Bone marrow (tissue), 2 donors: ENCODE measurements around the gene FSTL4.

Experiments used
- DNase-seq, 2 donors: peaks; one replicate each; lab custom pipeline; 2025; lab: John Stamatoyannopoulos, UW

FSTL4 gene

DNA sequence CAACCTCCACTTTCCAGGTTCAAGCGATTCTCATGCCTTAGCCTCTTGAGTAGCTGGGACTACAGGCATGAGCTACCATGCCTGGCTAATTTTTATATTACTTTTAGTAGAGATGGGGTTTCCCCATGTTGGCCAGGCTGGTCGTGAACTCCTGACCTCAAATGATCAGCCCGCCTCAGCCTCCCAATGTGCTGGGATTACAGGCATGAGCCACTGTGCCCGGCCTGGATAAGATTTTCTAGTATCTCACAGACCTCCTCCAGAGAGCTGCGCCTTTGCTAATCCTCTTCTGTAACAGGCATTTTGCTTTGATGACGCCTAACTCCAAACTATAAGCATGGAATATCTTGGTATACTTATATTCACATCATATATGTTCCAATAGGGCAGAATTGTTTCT lies 99.4 kb downstream of the FSTL4 start:
- no peak for DNase-seq

DNA sequence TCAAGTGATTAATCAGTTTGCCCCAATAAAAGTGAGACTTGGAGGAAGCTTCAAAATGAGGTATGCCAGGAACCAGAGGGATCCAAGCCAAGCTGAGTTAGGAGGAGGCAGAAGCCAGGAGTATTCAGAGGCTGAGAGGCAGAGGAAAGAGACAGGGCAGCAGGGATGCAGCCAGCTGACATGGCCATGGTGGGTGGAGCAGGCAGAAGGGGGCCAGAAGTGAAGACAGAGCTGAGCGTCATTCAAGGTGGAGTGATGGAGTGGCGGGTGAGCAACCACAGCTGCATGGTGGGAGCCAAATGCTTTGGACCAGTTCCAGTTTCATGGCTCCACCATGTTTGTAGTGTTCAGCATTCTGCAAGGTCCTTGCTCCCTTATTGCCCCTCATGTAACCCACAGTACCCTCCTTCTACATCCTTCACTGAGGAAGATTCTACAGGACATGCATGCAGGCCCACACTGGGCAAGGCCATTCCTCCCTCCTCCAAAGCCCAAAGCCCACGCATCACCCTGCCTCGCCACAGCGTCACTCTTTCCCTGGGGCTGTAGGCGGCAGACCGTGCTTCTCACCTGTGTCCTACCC lies 100.6 kb downstream of the FSTL4 start:
- DNase-seq: no peak

- DNase-seq: no peak
Measured at GRCh38 chr5:133510634-133511262, 101.6 kb downstream of the FSTL4 start.

GRCh38 chr5:133509742-133510079 lies 102.6 kb downstream of the FSTL4 start:
- no peak for DNase-seq

DNA sequence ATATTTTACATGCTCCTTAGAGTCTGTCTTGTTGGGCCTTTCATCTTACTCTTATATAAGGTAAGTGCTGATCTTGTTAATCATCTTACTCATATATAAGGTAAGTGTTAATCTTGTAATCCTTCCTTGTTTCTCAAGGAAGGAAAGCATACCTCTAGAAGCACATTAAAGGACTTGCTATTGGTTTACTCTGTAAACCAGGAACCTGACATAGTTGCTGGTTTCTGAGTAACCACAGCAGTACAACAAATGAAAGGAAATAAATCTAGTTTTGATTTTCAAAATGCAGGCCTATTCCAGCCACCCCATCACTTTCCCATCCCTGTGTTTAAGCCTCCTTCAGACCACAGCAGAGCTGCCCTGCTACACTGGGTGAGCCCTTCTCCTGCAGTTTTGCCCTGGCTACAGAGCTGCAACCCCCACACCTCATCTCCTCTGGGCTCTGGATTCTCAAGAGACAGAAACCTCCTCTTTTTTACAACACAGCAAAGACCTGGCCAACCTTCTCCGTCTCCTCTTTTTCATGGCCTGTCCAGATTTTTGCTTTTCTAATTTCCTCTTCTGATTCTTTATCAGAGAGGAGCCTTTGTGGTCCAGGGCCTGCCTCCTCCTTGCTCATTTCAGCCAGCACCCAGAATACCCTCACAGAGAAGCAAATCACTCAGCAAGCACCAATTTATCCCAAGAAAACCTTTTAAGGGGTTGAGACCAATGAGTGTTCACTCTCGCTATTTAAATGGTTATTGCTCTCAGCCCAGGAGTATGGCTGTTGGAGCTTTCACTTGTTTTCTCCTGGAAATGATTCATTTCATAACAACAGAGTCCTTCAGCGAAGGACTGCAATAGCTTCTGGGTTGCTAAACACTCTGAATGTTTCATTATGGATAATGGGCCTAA lies 103.2 kb downstream of the FSTL4 start:
- no peak for DNase-seq

GRCh38 chr5:133508331-133508730 lies 104.0 kb downstream of the FSTL4 start:
- DNase-seq: no peak

DNA sequence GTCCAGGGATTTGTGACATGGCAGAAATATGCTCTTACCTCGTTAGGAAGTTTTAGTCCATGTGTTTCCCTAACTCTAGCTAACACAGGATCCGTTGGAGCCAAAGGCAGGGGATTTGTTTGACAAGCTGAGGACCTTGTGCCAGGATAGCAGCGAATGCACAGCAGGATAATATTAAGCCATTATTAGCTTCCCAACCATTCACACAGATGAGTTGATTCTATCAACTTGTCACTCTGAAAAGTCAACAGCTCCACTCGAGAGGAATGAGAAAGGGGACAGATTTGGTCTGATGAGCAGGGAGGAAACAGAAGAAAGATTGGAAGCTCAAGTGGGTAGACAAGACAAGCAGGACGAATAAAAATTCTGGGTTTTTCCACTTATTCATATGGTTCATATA lies 106.2 kb downstream of the FSTL4 start:
- DNase-seq: no peak

DNA sequence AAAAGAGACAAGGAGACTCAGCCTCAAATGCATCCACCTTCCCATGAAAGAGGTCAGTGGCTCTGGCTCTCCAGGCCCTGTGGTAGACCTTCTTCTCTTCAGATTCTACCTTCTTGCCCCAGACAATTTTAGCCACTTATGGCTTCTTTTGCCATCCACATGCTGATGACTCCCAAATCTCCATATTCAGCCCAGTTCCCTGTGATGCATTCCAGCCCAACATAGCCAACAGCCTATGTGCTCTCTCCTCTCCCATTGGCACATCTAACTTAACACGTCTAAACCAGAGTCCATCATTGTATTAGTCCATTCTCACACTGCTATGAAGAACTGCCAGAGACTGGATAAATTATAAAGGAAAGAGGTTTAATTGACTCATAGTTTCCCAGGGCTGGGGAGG lies 108.8 kb downstream of the FSTL4 start:
- DNase-seq: no peak

- no peak for DNase-seq
Measured at GRCh38 chr5:133499895-133500294, 112.4 kb downstream of the FSTL4 start.

GRCh38 chr5:133497608-133498348 lies 114.6 kb downstream of the FSTL4 start:
- DNase-seq: no peak

DNA sequence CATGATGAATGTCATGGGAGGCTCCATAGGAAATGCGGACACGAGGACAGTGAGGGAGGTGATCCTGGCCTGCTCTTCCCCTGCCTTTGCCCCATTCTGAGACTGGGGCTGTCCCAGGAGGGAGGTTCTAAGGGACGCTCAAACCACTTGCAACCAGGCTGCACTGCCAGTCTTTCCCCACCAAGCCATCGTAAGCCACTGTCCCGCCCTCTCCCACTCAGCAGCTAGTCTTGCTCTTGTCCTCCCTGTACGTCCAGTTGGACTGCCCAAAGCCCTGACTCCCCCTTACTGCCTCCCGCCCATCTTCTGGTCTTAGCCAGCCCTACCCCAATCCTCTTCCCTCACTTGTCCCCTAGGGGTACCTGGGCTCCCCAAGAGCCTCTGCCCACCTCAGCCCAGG lies 115.7 kb downstream of the FSTL4 start:
- no peak for DNase-seq

DNA sequence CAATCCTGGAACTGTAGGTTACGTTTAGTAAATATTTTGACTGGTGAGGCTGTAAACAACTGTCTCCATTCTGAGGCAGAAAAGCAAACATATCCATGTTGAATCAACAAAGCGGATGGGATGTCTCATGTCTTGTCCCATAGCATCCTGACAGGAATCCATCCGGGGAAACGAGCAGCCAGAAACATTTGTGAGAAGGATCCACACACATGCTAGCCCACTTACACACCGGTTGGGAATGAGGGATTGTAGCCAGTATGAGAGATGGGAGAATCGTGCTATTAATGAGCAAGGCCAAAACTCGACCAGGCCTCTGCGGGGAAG lies 117.5 kb downstream of the FSTL4 start:
- no peak for DNase-seq

- no peak for DNase-seq
Measured at GRCh38 chr5:133494232-133494922, 118.0 kb downstream of the FSTL4 start.

- DNase-seq: no peak
Measured at GRCh38 chr5:133489632-133490031, 122.7 kb downstream of the FSTL4 start.

GRCh38 chr5:133487093-133487492 lies 125.2 kb downstream of the FSTL4 start:
- DNase-seq: no peak

DNA sequence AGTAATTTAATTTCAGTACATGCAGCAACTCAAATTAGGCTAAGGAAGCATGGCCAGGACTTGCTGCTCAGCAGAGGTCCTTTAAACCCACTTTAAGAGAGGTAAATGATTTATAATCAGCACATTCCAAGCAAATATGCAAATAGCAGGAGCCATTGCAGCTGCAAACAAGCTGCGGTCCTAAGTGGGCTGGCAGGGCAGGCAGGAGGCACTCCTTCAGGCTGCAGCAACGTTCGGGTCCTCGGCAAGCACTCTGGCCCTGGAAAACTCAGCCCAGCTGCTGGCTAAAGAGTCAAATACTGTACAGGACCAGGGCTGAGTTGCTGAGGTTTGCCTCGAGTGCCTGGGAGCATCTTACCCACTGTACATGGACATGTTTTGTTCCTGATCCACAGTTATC lies 126.9 kb downstream of the FSTL4 start:
- no peak for DNase-seq

- DNase-seq: no peak
Measured at GRCh38 chr5:133483406-133484090, 128.8 kb downstream of the FSTL4 start.

- no peak for DNase-seq
Measured at GRCh38 chr5:133482028-133482427, 130.3 kb downstream of the FSTL4 start.

DNA sequence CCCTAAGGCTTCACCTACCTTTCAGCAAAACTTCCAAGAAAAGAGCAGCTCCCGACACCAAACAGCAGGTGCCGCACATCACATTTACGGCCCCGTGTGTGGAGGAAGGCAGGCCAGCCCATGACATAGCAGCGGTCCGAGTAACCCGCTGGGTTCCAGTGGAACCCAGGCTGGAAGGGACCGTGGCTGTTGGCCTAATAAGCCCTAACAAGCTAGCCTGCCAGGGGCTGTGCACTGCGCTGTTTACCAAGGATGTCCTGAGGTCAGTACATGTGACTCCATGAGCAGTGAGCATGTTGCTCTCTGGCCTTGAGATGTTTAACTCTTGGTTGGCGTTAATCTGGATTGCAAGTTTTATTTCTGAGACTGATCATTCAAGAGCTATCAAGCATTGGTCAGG lies 131.5 kb downstream of the FSTL4 start:
- no peak for DNase-seq

DNA sequence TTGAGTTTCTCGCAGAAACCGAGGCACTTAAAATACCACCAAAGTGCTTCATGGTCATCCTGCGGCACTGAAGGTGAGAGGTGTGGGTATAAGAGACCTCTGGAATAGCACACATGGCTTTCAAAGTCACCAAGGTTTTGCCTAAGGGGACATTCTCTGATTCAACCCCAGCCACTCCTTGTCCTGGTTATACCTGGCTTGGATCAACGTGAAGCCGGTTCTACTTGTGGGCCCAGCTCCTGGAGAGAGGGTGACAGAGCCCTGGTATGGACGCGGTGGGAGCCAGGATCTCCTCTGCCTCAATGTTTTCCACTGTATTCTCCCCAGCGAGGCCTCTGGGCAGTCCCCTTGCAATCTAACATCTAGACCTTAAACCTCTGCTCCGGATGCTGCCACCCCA lies 132.0 kb downstream of the FSTL4 start:
- DNase-seq: no peak

GRCh38 chr5:133478199-133478985 lies 133.9 kb downstream of the FSTL4 start:
- DNase-seq: no peak
